Spleen (tissue), 11 donors: ENCODE data around the gene NOPCHAP1. TPM values are rescaled to one million over a fixed set of nuclear protein-coding genes. Genes with fewer than 3 reads are reported as not detected.

Source experiments
- DNase-seq: peaks from one replicate; pipeline ENCODE4 v3.0.0-alpha.2; 2020
- H3K27ac ChIP-seq, 8 donors: fragments of 200-600 bp; sonication (generic) in 7 of 8; 1 replicate in 4 of 8; 2 replicates in 4 of 8; pipeline versions ENCODE4 v1.5.0 to v1.8.0; 2016 to 2021; ENCODE audit warnings: inconsistent platforms in 4 of 8, mild to moderate bottlenecking in 4 of 8, moderate library complexity in 1 of 8
- H3K27me3 ChIP-seq, 7 donors: fragments of 200-600 bp; sonication (generic) in 6 of 7; replicated peaks in 1 of 7; 1 replicate in 4 of 7; 2 replicates in 3 of 7; pipeline versions ENCODE4 v1.5.0 to v1.8.0; 2016 to 2021; ENCODE audit warnings: inconsistent platforms in 3 of 7, mild to moderate bottlenecking in 1 of 7
- H3K36me3 ChIP-seq, 6 donors: fragments of 200-600 bp; sonication (generic) in 5 of 6; 1 replicate in 4 of 6; 2 replicates in 2 of 6; pipeline versions ENCODE4 v1.5.0 to v1.8.0; 2016 to 2021; ENCODE audit warnings: inconsistent platforms in 2 of 6
- H3K4me1 ChIP-seq, 6 donors: fragments of 200-600 bp; sonication (generic) in 5 of 6; 1 replicate in 3 of 6; 2 replicates in 3 of 6; pipeline versions ENCODE4 v1.5.0 to v1.8.0; 2016 to 2021; ENCODE audit warnings: inconsistent platforms in 3 of 6
- H3K4me3 ChIP-seq, 8 donors: fragments of 200-600 bp; sonication (generic) in 7 of 8; 1 replicate in 4 of 8; 2 replicates in 4 of 8; pipeline versions ENCODE4 v1.5.0 to v1.8.0; 2016 to 2021; ENCODE audit warnings: inconsistent platforms in 4 of 8, mild to moderate bottlenecking in 4 of 8, moderate library complexity in 2 of 8
- H3K9me3 ChIP-seq, 8 donors: fragments of 200-600 bp; sonication (generic) in 7 of 8; 1 replicate in 4 of 8; 2 replicates in 4 of 8; pipeline versions ENCODE4 v1.5.0 to v1.8.0; 2016 to 2021; ENCODE audit warnings: inconsistent platforms in 4 of 8
- CTCF ChIP-seq, 11 experiments: fragments of 200-600 bp in 7 of 11; fragments of 450-650 bp in 4 of 11; sonication (generic) in 4 of 11; IDR thresholded peaks in 8 of 11; conservative IDR thresholded peaks in 3 of 11; 1 replicate in 7 of 11; 2 replicates in 4 of 11; pipeline versions ENCODE4 v1.4.0 to v1.8.0; 2016 to 2021; ENCODE audit warnings: antibody characterized with exemption in 11 of 11, inconsistent platforms in 4 of 11, mild to moderate bottlenecking in 1 of 11
- POLR2A ChIP-seq, 3 donors: fragments of 450-650 bp; IDR thresholded peaks; one replicate each; pipeline ENCODE4 v1.5.1; 2017; ENCODE audit warnings: antibody characterized with exemption in 3 of 3, mild to moderate bottlenecking in 1 of 3
- POLR2AphosphoS5 ChIP-seq, 3 donors: sonication (generic); formaldehyde crosslinking; IDR thresholded peaks; one replicate each; pipeline ENCODE4 v1.5.1; 2017; ENCODE audit warnings: antibody characterized with exemption in 3 of 3
- WGBS, 5 donors: extraction: QIAGEN DNeasy Blood & Tissue Kit in 3 of 5; methylation state at CpG; one replicate each; pipeline versions ENCODE4 v1.1.5 to v1.1.7; 2013 to 2018; 5-methylcytosine and 5-hydroxymethylcytosine counted together
- intact Hi-C: fragments of 100-400 bp; cut with DNase I; formaldehyde crosslinking; loops from one replicate; pipeline ENCODE4 v1.15.0; 2023; ENCODE audit warnings: low total_unique reads
- polyA plus RNA-seq, 3 donors: library from polyadenylated mRNA; stranded (reverse); fragments of 200-250 nt; gene quantifications; one replicate each; pipeline ENCODE4 v1.2.1, GENCODE V29; 2013
- total RNA-seq, 7 donors: library from RNA; depleted of rRNA in 3 of 7; stranded (reverse); fragments of >200 nt in 3 of 7; fragmentation: NEBNext Ultra II Directional in 4 of 7; extraction: Animal tissue kit (Norgen Biotek cat#: 25700) in 4 of 7; gene quantifications; one replicate each; pipeline versions ENCODE4 v1.1.0 to v1.2.1, GENCODE V29; 2016 to 2021
- donor health status: healthy with polysubstance abuse.
- donor health status: DM: no; HTN: no; CAD: no; lungs with moderate emphysema.
- donor health status: DM: no; HTN: no; CAD: no.
- donor health status: Bipolar disorder and iron deficiency.
- donor health status: healthy.
- donor health status: DM: no; HTN: no; CAD: no.
- donor health status: DM: yes; HTN: yes; CAD: no.

NOPCHAP1 gene
- total and polyA plus RNA-seq, 10 donors = 2.5 to 15.1 (median 10.8) TPM

DNA sequence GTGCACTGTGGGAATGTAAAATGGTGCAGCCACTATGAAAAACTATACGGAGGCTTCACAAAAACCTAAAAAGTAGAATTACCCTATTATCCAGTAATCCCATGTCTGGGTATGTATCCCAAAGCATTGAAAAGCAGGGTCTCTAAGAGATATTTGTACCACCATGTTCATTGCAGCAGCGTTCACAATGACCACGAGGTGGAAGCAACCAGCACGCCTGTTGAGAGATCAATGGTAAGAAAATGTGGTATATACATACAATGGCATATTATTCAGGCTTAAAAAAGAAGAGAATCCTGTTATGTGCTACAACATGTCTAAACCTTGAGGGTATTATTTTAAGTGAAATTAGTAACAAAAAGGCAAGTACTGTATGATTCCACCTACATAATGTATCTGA, 910 bp upstream of the NOPCHAP1 start:
- H3K9me3 ChIP-seq = no peaks in the 10 kb centered on the region
- DNase-seq = no peak
- peaks cover 17 to 35% (median 23%) of the 10 kb centered on the region in 6 donors for H3K4me1 ChIP-seq
- H3K27me3 ChIP-seq = no peaks in the 10 kb centered on the region
- peak overlapping the region in 3 of 8 donors; percentile 82 to 95 (median 93) for H3K4me3 ChIP-seq
- no peak for TF ChIP-seq CTCF (IDR thresholded peaks at IDR 0.05 in 8 of 11, conservative IDR thresholded peaks at IDR 0.05 in 3 of 11)
- TF ChIP-seq POLR2A (IDR thresholded peaks at IDR 0.05) = no peak
- no peak for TF ChIP-seq POLR2AphosphoS5 (IDR thresholded peaks at IDR 0.05)
- WGBS, 5 donors = 81 to 92% (median 88%) methylated on average over 4 of the region's 4 CpGs
- H3K27ac ChIP-seq = no peak overlapping the region
- intact Hi-C loops = no loop called here
- H3K36me3 ChIP-seq = peaks cover 0 to 22% (median 4%) of the 10 kb centered on the region in 6 donors

DNA sequence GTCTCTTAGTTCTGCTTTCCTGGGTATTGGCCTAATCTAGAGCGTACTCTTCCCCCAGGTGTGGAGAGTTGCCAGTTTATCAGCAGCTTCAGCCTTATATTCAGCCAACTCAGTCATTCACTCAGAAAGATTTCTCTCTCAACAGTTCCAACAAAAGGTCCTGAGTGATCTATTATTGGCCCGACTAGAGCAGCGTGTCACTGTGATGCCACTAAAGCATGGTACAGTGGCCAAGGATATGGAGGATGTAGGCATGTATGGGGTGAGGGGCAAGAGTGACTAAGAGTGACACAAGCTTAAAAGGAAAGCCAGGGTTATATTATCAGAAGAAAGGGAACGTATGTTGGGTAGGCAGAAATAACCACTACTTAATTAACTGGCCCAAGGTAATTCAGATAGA, 4.8 kb downstream of the NOPCHAP1 start:
- H3K4me3 ChIP-seq = no peak overlapping the region
- peak overlapping the region in 1 of 8 donors; percentile 2 for H3K27ac ChIP-seq
- H3K4me1 ChIP-seq = peaks cover 12 to 25% (median 16%) of the 10 kb centered on the region in 6 donors
- TF ChIP-seq CTCF (IDR thresholded peaks at IDR 0.05 in 8 of 11, conservative IDR thresholded peaks at IDR 0.05 in 3 of 11) (no peak), POLR2AphosphoS5 (IDR thresholded peaks at IDR 0.05) (no peak), POLR2A (IDR thresholded peaks at IDR 0.05) (no peak)
- H3K9me3 ChIP-seq = no peaks in the 10 kb centered on the region
- intact Hi-C loops = no loop called here
- H3K36me3 ChIP-seq = peaks cover 0 to 78% (median 49%) of the 10 kb centered on the region in 6 donors
- 93 to 96% (median 95%) methylated on average over 4 of the region's 4 CpGs for WGBS, 5 donors
- no peak for DNase-seq
- H3K27me3 ChIP-seq = no peaks in the 10 kb centered on the region

DNA sequence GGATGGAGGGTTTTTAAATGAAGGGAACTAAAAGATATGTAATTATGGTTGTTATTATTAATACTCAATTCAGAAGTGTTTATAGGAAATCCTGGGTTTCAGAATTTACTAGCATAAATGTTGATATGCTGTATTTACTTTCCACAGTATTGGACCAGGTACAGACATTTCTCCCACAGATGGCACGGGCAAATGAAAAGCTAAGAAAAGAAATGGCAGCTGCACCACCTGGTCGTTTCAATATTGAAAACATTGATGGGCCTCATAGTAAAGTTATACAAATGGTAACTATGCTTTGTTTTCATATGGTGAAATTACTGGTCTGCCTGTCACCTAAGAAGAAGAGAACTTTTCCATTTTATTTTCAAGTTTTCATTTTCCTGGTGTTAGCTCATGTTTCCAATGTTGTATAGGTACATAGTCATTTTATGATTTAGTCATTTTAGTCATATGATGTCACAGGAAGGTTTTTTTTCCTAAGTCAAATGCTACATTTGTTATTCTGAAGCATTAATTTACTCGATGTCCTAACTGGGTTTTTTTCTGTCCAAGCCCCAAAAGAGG, 5.5 kb downstream of the NOPCHAP1 start:
- intact Hi-C loops = no loop called here
- Histone ChIP-seq H3K27me3 (no peaks in the 10 kb centered on the region), H3K27ac (peak overlapping the region in 2 of 8 donors; percentile 2 to 7), H3K9me3 (no peaks in the 10 kb centered on the region), H3K36me3 (peaks cover 0 to 85% (median 52%) of the 10 kb centered on the region in 6 donors), H3K4me3 (no peak overlapping the region), H3K4me1 (peaks cover 12 to 18% (median 15%) of the 10 kb centered on the region in 6 donors)
- 74 to 88% (median 83%) methylated on average over 3 of the region's 3 CpGs for WGBS, 5 donors
- no peak for TF ChIP-seq CTCF (IDR thresholded peaks at IDR 0.05 in 8 of 11, conservative IDR thresholded peaks at IDR 0.05 in 3 of 11)
- TF ChIP-seq POLR2AphosphoS5 (IDR thresholded peaks at IDR 0.05) = no peak
- TF ChIP-seq POLR2A (IDR thresholded peaks at IDR 0.05) = no peak
- DNase-seq = no peak

DNA sequence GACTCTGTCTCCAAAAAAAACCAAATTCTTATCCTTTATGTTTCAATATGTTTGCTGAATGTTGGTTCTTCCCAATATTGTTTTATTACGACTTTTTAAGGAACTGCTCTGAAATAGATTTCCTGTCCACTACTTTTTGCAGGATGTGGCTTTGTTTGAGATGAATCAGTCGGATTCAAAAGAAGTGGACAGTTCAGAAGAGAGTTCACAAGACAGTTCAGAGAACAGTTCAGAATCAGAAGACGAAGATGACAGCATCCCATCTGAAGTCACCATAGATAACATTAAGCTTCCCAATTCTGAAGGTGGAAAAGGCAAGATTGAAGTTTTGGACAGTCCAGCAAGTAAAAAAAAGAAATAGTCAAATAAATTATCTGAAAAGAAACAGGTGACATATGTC, 8.2 kb downstream of the NOPCHAP1 start:
- TF ChIP-seq CTCF (IDR thresholded peaks at IDR 0.05 in 8 of 11, conservative IDR thresholded peaks at IDR 0.05 in 3 of 11) (no peak), POLR2A (IDR thresholded peaks at IDR 0.05) (no peak), POLR2AphosphoS5 (IDR thresholded peaks at IDR 0.05) (no peak)
- no peak for DNase-seq
- Histone ChIP-seq H3K9me3 (no peaks in the 10 kb centered on the region), H3K36me3 (peaks cover 0 to 100% (median 62%) of the 10 kb centered on the region in 6 donors), H3K27ac (no peak overlapping the region), H3K27me3 (no peaks in the 10 kb centered on the region), H3K4me3 (no peak overlapping the region), H3K4me1 (peaks cover 0 to 6% (median 0%) of the 10 kb centered on the region in 6 donors)
- intact Hi-C loops = no loop called here
- 56 to 70% (median 58%) methylated on average over 3 of the region's 3 CpGs for WGBS, 5 donors
